GM12865 (cell line): ENCODE measurements around the gene HOXC6.
"Not testable (repeated sequence)": the region's sequence is repeated elsewhere in the genome, so short reads cannot be mapped to it uniquely, and the experiment has no call there.

Source experiments
- DNase-seq: peaks from one replicate; pipeline ENCODE4 v3.0.0; 2010; ENCODE audit warnings: low read depth
- H3K4me3 ChIP-seq: 2 replicates; pipeline ENCODE4 v1.5.1; 2011; ENCODE audit warnings: mild to moderate bottlenecking, low read depth, low read length, control low read depth
- TF ChIP-seq, protein P1 (sequence below): IDR thresholded peaks from 2 replicates; pipeline ENCODE4 v1.5.1; 2011; ENCODE audit warnings: low read length, control low read depth, low read depth, inconsistent platforms; ENCODE audit not compliant: insufficient read depth; ENCODE audit errors: missing control alignments

The HOXC6 gene

GRCh38 chr12:54041097-54041690 is 13.0 kb downstream of the HOXC6 start:
- TF ChIP-seq, protein P1, sequence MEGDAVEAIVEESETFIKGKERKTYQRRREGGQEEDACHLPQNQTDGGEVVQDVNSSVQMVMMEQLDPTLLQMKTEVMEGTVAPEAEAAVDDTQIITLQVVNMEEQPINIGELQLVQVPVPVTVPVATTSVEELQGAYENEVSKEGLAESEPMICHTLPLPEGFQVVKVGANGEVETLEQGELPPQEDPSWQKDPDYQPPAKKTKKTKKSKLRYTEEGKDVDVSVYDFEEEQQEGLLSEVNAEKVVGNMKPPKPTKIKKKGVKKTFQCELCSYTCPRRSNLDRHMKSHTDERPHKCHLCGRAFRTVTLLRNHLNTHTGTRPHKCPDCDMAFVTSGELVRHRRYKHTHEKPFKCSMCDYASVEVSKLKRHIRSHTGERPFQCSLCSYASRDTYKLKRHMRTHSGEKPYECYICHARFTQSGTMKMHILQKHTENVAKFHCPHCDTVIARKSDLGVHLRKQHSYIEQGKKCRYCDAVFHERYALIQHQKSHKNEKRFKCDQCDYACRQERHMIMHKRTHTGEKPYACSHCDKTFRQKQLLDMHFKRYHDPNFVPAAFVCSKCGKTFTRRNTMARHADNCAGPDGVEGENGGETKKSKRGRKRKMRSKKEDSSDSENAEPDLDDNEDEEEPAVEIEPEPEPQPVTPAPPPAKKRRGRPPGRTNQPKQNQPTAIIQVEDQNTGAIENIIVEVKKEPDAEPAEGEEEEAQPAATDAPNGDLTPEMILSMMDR: no peak
- no peak for DNase-seq
- no peak overlapping the region for H3K4me3 ChIP-seq

DNA sequence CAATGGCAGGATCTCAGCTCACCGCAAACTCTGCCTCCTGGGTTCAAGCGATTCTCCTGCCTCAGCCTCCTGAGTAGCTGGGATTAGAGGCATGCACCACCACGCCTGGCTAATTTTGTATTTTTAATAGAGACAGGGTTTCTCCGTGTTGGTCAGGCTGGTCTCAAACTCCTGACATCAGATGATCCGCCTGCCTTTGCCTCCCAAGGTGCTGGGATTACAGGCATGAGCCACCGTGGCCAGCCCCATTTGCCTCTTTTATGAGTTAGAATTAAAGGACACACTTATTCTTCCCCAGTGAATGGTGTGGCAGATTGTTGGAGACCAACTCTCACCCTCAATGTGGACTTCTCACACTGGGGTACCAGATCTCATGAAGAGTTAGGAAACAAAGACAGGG is 13.8 kb downstream of the HOXC6 start:
- H3K4me3 ChIP-seq, DNase-seq: not testable (repeated sequence)

DNA sequence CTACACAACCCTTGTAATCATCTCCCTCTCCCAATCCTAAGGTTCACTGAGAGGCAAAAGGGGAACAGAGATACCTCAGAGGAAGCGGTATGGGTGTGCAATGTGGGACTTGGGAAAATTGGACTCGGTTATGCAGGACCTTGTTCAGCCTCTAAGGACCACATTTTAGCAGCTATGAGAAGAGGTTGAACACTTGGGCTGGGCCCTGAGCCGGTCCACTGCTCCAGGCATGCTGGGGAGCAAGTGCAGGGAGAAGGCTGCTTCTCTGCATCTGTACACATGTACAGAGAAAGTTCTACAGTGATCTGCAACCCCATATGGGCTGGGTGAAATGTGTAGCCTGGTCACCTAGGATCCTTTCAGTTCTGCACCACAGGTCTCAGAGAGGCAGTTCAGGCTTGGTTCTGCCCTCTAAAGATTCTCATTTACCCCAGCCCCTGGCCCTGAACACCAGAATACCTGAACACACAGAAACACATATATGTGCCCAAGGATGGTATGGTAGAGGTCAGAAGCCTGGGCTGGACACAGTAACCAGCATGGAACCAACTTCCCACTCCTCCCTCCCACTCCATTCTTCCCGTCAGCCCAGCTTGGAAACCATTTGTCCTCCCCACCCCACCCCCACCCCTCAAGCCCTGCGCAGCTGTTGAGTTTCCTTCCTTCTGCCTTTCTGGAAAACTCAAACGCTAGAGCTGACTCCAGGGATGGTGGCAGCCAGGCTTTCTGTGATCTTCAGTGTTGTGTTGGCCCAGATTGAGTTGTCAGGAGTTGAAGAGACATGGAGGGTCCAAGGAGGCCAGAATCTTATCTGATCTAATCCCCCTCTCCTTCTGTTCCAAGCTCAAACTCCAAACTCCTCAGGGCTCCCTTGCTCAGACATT is 15.0 kb downstream of the HOXC6 start:
- TF ChIP-seq, protein P1: no peak
- DNase-seq: no peak
- H3K4me3 ChIP-seq: no peak overlapping the region

GRCh38 chr12:54044425-54045103 is 16.3 kb downstream of the HOXC6 start:
- TF ChIP-seq, protein P1: no peak
- DNase-seq: no peak
- no peak overlapping the region for H3K4me3 ChIP-seq

DNA sequence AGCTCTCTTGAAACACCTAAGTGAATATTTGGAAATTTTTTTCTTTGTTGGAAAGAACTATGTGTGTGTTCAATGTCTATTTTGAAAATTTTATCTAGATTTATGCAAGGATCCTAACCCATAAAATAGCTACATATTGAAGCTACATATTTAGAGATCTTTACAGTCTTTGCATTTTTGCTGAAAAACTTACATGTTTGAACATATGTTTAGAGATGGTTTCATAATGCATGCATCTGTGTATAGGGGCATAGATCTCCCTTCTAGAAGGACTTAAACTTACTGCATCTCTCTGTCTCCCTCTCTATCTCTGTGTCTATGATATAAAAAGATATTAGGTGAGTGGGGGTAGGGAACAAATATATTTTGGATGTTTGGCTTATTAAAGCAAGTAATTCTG is 17.2 kb downstream of the HOXC6 start:
- TF ChIP-seq, protein P1: no peak
- no peak overlapping the region for H3K4me3 ChIP-seq
- DNase-seq: no peak

GRCh38 chr12:54045868-54046521 is 17.8 kb downstream of the HOXC6 start:
- no peak overlapping the region for H3K4me3 ChIP-seq
- TF ChIP-seq, protein P1: no peak
- no peak for DNase-seq

DNA sequence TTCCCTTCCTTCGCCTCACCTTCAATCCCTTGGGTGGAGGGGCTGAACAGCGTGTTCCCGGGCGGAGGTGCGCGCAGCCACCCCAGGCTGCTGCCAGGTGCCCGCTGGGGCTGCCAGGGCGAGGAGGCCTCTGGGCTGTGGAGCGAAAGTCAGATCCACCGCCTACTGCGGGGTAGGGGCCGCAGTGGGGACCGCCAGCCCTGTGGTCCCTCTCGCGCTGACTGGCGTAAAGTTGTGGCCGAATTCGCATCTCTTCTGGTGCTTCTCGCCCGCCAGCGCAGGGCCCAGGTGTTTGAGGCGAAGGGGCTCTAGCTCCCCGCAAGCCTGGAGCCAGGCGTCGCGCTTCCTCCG is 18.5 kb downstream of the HOXC6 start:
- no peak overlapping the region for H3K4me3 ChIP-seq
- TF ChIP-seq, protein P1: no peak
- DNase-seq: no peak
